GM12873 (cell line): ENCODE data around the gene MLC1.

Source experiments
- TF ChIP-seq, protein P1 (sequence below): IDR thresholded peaks from 2 replicates; pipeline ENCODE4 v1.5.1; 2012; ENCODE audit warnings: low read depth, mild to moderate bottlenecking, moderate library complexity, low read length, control low read depth; ENCODE audit not compliant: insufficient read depth; ENCODE audit errors: missing control alignments

MLC1 gene

DNA sequence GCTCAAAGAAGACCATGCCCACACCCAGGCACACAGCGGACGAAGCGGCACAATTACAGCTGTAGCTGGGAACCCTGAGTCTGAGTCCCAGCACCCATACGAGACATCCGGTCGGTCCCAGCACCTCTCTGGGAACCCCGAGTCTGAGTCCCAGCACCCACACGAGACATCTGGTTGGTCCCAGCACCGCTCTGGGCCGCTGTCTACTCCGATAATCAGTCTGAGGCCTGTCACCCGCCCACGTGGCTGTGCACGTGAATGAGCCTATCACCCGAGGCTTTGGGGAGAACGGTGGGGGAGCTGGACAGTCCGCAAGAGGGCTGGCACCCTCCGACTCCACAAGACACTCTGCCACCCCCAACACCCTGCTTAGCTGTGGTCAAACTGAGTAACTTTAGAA lies 33.3 kb downstream of the MLC1 start:
- TF ChIP-seq, protein P1, sequence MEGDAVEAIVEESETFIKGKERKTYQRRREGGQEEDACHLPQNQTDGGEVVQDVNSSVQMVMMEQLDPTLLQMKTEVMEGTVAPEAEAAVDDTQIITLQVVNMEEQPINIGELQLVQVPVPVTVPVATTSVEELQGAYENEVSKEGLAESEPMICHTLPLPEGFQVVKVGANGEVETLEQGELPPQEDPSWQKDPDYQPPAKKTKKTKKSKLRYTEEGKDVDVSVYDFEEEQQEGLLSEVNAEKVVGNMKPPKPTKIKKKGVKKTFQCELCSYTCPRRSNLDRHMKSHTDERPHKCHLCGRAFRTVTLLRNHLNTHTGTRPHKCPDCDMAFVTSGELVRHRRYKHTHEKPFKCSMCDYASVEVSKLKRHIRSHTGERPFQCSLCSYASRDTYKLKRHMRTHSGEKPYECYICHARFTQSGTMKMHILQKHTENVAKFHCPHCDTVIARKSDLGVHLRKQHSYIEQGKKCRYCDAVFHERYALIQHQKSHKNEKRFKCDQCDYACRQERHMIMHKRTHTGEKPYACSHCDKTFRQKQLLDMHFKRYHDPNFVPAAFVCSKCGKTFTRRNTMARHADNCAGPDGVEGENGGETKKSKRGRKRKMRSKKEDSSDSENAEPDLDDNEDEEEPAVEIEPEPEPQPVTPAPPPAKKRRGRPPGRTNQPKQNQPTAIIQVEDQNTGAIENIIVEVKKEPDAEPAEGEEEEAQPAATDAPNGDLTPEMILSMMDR: no peak

DNA sequence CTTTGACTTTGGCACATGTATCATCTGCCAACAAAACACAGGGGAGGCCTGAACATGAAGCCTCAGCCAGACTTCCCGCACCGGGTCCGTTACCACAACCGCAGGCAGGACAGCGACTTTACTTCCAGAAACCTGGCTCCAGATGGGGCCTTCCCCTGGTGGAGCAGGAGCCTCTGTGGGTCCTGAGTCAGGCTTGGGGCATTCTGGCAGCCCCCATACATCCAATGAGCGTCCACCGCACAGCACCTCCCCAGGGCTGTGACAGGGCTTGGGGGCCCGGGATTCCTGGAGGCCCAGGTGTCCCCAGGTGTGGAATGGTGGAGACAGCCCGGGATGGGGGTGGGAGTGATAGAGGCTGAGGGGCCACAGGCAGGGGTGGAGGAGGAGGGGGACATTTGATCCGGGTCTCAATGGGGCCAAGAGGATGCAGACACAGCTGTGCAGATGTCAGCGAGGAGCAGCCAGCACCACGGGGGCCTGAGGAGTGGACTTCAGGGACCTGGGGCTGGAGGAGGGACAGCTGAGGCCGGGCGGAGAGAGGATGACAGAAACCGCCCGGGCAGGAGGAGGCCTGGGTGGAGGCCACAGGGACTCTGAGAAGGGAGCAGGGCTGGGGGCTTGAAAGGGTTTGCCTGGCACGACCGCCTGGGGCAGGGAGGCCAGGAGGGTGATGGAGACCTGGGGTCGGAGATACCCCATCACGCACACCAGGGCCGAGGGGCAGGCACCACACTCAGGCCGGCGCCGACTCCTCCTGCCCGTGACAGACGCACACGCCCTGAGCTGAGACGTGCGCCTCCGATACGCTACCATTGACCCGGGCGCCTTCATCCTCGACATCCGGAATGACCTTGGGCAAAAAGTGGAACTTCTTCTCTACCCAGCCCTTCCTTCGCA lies 35.7 kb downstream of the MLC1 start:
- TF ChIP-seq, protein P1: no peak

DNA sequence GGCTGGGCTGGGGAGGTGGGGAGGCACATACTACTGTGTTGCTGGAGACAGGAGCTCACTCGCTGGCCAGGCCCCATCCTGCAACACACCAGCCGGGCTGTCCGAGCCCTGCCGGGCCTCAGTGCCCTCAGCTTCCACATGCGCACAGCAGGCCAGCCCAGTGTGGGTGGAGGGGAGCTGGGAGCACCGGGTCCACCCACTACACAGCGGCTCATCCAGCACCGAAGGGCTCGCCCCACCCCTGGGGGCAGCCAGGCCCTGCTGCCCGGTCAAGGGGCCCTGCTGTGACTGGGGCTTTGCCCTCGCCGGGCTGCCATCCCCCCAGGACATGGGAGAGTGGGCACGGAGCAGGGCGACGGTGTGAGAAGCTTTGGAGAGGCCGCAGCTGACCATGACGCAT lies 36.4 kb downstream of the MLC1 start:
- TF ChIP-seq, protein P1: no peak

DNA sequence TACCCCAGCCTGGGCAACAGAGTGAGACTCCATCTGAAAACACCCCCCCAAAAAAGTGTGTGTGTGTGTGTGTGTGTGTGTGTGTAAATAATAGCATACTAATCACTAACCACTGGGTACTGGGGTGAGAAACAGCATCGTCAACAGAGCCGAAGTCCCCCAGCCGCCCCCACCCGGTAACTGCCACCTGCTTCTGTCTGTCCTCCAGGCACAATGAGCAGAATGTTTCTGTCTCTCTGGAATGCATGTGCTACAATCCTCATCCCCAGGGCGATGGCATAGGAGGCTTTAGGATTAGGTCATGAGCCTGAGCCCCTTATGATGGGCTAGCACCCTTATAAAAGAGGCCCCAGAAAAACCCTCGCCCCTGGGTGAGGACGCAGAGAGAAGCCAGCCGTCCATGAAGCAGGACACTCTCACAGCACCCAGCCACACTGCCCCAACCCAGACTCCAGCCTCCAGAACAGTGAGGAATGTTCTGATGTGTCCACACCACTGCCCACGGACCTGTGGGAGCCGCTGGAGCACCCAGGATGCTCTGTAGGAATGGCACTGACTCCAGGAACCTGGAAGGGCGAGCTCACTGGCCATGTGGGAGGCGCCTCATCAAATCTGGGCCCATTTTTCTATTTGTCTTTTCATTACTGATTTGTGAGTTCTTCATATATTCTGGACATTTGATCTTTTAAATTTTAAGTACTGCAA lies 37.0 kb downstream of the MLC1 start:
- TF ChIP-seq, protein P1: no peak

DNA sequence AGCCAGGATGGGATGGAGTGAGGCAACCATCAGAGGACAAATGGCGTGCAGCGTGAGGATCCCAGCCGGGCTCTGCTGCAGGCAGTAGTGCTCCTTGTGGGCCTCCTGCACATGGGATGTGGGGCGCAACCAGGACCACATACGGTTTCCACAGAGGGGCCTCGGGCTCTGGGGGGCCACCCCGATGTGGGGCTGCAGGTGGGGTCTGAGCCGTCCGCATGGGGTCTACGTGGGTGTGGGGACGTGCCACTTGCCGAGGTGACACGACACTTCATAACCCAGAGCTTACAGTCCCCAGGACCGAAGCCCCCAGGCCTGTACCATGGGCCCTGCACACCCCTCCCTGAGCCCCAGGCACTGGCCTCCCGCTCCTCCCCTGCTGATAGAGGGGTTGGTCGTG lies 37.9 kb downstream of the MLC1 start:
- TF ChIP-seq, protein P1: no peak

DNA sequence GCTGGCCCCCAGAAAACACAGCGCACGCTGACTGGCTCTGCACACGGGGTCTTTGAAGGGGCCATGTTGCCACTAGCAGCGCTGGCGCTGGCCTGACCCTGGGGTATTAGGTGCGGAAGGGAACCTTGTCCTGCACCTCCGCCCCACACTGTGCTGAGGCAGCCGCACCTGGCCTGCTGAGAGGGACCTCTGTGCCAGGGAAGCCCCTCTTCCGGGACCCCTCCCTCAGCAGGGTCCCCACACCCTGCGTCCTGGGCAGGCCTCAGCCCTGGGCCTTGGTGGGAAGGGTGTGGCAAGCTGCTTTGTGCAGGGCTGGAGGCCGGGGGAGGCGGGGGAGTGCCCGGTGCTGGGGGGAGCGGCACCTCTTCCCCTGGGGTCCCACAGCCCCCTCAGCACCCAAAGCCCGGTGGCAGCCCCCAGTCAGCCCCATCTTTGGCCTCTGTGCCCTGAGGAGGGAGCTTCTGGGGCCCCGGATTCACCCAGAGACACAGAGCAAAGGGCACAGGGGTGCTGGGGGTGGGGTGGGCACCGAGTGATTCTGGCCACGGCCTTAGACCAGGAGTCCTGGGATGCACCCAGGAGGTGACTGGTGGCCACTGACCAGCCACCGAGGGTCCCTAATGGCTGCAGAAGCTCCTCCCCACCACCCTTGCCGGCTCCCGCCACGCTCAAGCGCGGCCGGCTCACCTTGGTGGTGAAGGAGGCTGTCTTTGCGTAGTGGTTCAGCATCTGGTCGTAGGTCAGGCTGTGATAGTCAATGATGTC lies 38.6 kb downstream of the MLC1 start:
- TF ChIP-seq, protein P1: no peak

DNA sequence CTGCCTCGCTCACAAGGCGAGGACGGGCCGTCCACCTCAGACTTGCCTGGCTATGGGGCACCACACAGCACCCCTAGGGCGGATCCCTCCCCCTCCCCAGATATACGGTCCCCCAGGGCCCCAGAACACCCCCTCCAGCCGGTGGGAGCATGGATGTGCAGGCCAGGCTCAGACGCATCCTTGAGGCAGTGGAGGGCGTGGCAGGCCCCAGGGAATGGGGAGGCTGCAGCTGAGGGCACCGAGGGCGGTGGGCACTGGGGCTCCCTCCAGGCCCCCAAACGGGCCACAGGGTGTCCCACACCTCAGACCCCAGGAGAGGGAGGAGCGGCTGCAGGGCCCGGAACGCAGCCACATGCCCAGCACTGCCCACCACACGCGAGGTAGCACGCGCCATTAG lies 39.2 kb downstream of the MLC1 start:
- TF ChIP-seq, protein P1: no peak
